Embryonic facial prominence (tissue), 1 donor: ENCODE results near the gene KCNH1.
"Not testable (repeated sequence)": the region's sequence is repeated elsewhere in the genome, so short reads cannot be mapped to it uniquely, and the experiment has no call there.

ENCODE experiments used
- DNase-seq: peaks from one replicate; pipeline ENCODE4 v3.0.0-alpha.2; 2016; ENCODE audit errors: extremely low spot score

Gene KCNH1

GRCh38 chr1:210688512-210689234 lies 445.3 kb downstream of the KCNH1 start:
- DNase-seq: no peak

- DNase-seq: no peak
Observed at GRCh38 chr1:210687582-210688279, 446.2 kb downstream of the KCNH1 start.

DNA sequence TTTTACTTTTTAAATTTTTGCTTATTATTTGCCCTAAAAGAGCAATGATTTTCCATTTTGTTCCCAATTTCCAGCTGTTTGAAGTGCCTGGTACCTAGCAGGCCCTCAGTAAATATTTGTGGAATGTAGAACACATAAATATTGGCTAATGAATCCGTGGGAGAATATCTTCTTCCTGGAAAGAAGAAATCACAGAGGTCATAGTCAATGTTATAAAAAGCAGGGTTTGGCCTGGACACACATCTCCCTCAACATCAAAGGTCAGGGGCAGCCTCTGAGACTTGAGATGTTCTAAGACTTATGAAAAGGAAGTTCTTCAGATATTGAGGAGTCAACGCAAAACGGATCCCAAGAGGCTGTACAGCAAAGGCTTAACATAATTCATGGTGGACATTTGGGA lies 447.1 kb downstream of the KCNH1 start:
- no peak for DNase-seq

- no peak for DNase-seq
Observed at GRCh38 chr1:210685295-210685650, 448.7 kb downstream of the KCNH1 start.

DNA sequence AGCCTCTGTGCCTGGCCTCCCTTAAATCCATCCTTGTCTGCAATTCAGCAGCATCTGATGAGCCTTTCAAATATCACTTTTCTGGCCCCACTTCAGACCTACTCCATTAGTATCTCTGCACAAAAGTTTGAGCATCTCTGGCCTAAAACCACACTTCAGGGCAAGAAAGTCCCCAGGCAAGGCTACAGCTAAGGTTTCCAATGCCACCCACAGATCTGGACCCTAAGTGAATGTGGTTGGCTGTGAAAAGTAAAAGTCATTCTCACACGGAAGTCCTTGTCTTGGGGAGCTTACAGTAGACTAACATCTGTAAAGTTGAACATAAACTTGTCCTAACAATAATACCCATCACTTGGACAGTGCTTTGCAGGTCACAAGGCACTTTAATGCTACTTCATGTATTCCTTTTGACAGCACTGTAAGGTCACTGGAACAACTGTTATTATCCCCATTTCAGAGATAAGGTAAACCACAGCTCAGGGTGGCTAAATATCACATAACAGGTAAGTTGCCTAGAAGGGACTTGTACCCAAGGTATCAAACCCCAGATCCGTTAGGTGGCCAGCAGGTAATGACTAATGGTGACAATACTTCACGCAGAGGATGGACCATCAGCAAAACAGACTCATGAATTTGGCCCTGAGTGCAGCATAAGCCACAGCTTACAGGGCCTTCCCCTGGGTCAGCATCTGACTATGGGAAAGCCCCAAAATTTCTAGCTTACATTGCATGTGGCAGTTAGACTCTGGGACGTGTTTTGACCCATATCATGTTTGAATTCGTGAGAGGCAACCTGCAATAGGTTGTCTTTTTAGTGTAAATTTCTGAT lies 449.3 kb downstream of the KCNH1 start:
- no peak for DNase-seq

DNA sequence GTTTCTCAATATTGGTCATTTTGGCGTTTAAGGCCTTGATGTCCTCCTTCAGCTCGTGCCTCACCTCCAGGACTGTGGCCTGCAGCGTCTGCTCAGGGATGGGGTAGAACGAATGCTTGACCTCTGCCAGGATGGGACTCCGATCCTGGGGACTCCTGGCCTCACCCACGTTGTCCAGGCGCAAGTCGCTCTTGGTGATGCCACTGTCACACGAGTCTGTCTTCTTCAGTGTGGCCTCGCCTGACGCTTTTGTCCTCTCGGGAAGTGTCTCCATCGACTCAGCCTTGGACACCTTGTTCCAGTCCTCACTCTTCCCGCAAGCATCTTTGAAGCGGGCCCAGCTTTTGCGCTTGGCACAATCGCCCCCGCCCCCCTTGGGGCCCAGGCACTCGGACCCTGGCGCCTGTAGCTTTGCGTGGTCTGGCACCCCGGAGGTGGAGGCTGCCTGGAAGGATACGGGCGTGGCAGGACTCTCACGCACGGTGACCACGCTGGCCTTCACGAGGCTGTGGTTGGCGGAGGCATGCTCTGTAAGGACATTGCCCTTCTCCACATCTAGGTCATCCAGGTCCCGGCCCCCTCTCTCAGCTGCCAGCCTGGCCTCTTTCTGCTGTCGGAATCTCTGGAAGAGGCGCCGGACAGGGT lies 450.4 kb downstream of the KCNH1 start:
- DNase-seq: no peak

DNA sequence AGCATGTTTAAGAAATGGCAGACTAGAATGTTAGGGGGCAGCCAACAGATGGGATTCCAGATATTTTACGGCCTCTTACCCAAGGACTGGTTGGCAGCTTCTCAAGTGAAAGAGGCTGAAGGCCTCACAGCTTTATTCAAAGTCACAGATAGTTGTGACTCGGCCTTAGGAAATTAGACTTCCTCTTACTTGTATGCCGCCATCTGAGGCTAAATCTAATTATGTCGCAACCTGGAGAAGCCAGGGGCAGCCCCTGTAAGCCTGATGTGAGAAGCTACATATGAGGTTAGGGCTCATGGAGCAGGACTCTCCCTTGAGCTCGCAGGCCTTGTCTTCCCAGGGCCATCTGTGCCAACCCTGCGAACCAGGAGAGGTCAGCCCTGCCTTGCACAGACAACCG lies 452.8 kb downstream of the KCNH1 start:
- DNase-seq: no peak

DNA sequence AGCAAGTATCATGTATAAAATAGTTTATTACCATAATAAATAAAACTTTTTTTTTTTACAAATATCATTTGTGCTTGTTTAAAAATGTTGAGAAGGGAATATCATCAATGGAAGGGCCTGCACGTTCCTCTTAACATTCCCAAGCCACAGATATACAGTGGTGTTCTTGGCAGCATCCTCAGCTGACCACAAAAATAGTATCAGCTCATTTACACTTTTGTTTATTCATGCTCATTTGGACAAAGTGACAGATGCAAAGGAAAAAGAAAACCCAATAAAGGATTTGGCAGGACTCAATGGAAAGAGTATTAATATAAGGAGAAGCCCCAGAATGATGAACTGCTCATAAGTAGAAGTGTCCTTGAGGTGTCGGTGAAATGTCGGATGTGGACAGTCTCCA lies 455.6 kb downstream of the KCNH1 start:
- no peak for DNase-seq

GRCh38 chr1:210677533-210677932 lies 456.4 kb downstream of the KCNH1 start:
- DNase-seq: no peak

DNA sequence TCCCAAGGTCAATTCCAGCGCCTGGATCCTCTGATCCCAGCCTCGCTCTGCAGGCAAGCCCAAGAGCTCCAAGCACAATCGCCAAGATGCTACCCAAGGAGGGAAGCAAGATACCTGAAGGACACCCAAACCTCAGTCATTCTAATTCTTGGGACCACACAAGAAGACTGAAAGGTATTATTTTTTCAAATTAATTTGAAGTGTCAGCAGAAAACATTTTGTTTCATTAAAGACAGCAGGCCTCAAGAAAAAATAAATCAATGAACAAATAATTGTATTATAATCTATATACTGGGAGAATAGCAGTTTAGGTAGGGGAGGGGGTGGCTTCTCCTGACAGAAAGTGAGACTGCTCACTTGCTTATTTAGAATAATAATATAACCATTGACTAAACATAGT lies 457.4 kb downstream of the KCNH1 start:
- no peak for DNase-seq

DNA sequence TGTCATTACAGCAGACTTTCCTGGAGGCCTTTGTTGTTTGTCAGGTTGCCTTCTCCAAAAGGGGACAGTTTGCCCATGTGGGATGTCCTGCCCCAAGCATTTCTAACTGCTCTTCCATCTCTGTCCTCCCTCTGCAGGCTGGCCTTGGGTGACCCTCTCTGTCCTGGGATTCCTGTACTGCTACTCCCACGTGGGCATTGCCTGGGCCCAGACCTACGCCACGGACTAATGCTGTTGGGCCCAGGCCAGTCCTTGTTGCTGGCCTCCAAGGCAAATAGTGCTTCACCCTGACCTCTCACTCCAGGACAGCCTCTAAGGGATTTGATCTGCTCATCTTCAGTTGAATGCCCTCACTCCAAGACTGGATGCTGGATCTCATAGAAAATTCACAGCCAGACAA lies 459.8 kb downstream of the KCNH1 start:
- no peak for DNase-seq

- no peak for DNase-seq
Observed at GRCh38 chr1:210669951-210670350, 464.0 kb downstream of the KCNH1 start.

DNA sequence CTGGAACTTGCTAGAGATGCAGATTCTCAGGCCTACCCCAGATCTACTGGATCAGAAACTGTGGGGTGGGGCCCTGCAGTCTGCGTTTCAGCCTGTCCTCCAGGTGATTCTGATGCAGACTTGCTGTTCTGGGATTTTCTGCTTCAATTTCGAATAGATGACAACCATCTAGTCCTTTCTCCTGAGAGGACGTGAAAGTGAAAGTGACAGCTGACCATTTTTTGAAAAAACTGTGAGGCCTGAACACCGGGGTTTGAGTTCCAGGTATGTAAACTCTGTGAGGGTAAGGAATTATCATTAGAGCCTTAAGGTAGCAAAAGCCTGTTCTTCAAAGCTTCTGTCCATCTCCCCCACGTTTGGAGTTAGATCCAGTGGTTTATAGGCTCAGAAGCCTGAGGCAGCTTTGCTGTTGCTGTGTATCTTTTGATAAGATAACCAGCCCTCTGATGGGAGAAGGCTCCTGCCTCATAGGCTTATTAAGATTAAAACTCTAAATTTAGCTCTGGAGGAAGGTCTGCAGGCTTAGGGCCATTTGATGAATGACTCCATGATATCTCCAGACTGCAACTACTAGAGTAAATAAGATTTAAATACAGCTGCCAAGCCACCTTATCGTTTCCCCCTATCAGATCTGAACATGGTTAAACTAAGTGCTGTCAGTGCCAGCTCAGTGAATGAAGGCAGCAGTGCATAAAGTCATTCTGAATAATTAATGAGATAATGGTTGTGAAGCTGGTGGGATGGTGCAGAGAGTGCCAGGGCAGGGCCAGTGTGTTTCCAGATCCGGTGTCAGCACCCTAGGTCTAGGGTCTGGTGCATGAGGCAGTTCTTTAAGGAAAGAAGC lies 470.0 kb downstream of the KCNH1 start:
- no peak for DNase-seq

GRCh38 chr1:210662291-210663050 lies 471.5 kb downstream of the KCNH1 start:
- DNase-seq: no peak

DNA sequence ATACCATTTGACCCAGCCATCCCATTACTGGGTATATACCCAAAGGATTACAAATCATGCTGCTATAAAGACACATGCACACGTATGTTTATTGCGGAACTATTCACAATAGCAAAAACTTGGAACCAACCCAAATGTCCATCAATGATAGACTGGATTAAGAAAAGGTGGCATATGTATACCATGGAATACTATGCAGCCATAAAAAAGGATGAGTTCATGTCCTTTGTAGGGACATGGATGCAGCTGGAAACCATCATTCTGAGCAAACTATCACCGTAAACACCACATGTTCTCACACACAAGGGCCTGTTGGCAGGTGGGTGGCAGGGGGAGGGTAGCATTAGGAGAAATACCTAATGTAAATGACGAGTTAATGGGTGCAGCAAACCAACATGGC lies 472.4 kb downstream of the KCNH1 start:
- not testable (repeated sequence) for DNase-seq

- no peak for DNase-seq
Observed at GRCh38 chr1:210657806-210658205, 476.1 kb downstream of the KCNH1 start.

DNA sequence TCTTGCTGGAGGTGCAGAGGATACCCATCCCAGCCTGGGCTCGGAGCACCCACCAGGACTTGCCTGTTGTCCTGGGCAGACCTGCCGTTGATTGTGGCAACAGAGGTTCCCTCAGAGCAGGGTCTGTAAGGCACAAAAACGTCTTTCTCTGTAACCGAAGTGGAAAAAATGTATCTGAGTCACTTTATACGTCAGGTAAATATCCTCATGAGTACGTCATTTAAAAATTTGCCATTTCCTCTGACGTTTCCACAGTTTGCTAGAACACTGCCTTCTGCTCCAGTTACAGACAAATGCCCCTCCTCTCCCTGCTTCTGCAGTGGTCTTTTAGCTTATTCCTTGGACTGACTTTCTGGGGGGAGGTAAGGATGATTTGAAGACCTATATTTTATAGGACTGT lies 478.4 kb downstream of the KCNH1 start:
- no peak for DNase-seq

GRCh38 chr1:210654176-210654981 lies 479.6 kb downstream of the KCNH1 start:
- no peak for DNase-seq

GRCh38 chr1:210653771-210654170 lies 480.2 kb downstream of the KCNH1 start:
- DNase-seq: no peak
